ENCODE measurements around the gene APOBEC3C. TPM values are rescaled to one million over a fixed set of nuclear protein-coding genes. Genes with fewer than 3 reads are reported as not detected.
"Not testable (repeated sequence)": the region's sequence is repeated elsewhere in the genome, so short reads cannot be mapped to it uniquely, and the experiment has no call there.

The APOBEC3C gene
- total RNA-seq, 2 experiments from 2014 or later: 82.2 to 82.6 TPM

- POLR2A ChIA-PET: interaction anchor here (1.3 to 1.8 kb wide), 3 partner anchors 19 to 110 kb away, joined by 3 to 5 read pairs (median 3); no protein-coding TSS in a partner anchor
- H3K4me3 Mint-ChIP-seq: no peak overlapping the region
- peaks cover 8% of the 10 kb centered on the region for H3K9me3 Mint-ChIP-seq
- H3K27me3 Mint-ChIP-seq: no peaks in the 10 kb centered on the region
- H3K36me3 Mint-ChIP-seq (ENCODE audit: low read depth): peaks cover 7% of the 10 kb centered on the region
- ATAC-seq (no peak), DNase-seq (no peak)
- TF ChIP-seq CTCF (IDR thresholded peaks at IDR 0.05): no peak
- H3K4me1 Mint-ChIP-seq (ENCODE audit: low read depth): peaks cover 66% of the 10 kb centered on the region
- peak overlapping the region; percentile 2 for H3K27ac Mint-ChIP-seq
- intact Hi-C loops (cut with micrococcal nuclease): loop anchor here (2.0 kb wide), 1 partner anchor 109 kb away; no protein-coding TSS in a partner anchor
- CTCF ChIA-PET: interaction anchor here (0.6 to 5.6 kb wide), 3 partner anchors 19 to 114 kb away, joined by 3 to 39 read pairs (median 18); no protein-coding TSS in a partner anchor
Observed at GRCh38 chr22:38984224-38984623, 29.8 kb upstream of the APOBEC3C start.

- H3K9me3 Mint-ChIP-seq; H3K4me3 Mint-ChIP-seq; H3K36me3 Mint-ChIP-seq (ENCODE audit: low read depth); H3K27me3 Mint-ChIP-seq: not testable (repeated sequence)
- intact Hi-C loops (cut with micrococcal nuclease): loop anchor here (2.0 kb wide), 1 partner anchor 110 kb away; no protein-coding TSS in a partner anchor
- Mint-ChIP-seq H3K4me1 (ENCODE audit: low read depth) (peaks cover 73% of the 10 kb centered on the region), H3K27ac (peak overlapping the region; percentile 90)
- DNase-seq: peak; percentile 95
- ATAC-seq: peak; percentile 79
- POLR2A ChIA-PET: interaction anchor here (1.3 to 1.8 kb wide), 3 partner anchors 18 to 111 kb away, joined by 3 to 5 read pairs (median 3); no protein-coding TSS in a partner anchor
- CTCF ChIA-PET: interaction anchor here (0.6 to 5.6 kb wide), 5 partner anchors 8 to 115 kb away, joined by 3 to 39 read pairs (median 4); no protein-coding TSS in a partner anchor
Observed at GRCh38 chr22:38984784-38985757, 29.0 kb upstream of the APOBEC3C start.

GRCh38 chr22:38986629-38987028, 27.4 kb upstream of the APOBEC3C start:
- ChIA-PET CTCF (no interaction called here), POLR2A (no interaction called here)
- ATAC-seq (no peak), DNase-seq (no peak)
- no peak overlapping the region for H3K4me3 Mint-ChIP-seq
- H3K27ac Mint-ChIP-seq: no peak overlapping the region
- intact Hi-C loops (cut with micrococcal nuclease): no loop called here
- H3K36me3 Mint-ChIP-seq (ENCODE audit: low read depth): peaks cover 7% of the 10 kb centered on the region
- peaks cover 8% of the 10 kb centered on the region for H3K9me3 Mint-ChIP-seq
- no peak for TF ChIP-seq CTCF (IDR thresholded peaks at IDR 0.05)
- H3K27me3 Mint-ChIP-seq: no peaks in the 10 kb centered on the region
- H3K4me1 Mint-ChIP-seq (ENCODE audit: low read depth): peaks cover 67% of the 10 kb centered on the region

- CTCF ChIA-PET: no interaction called here
- peaks cover 8% of the 10 kb centered on the region for H3K9me3 Mint-ChIP-seq
- no peak for TF ChIP-seq CTCF (IDR thresholded peaks at IDR 0.05)
- no peak overlapping the region for H3K4me3 Mint-ChIP-seq
- DNase-seq: peak; percentile 52
- peaks cover 60% of the 10 kb centered on the region for H3K4me1 Mint-ChIP-seq (ENCODE audit: low read depth)
- intact Hi-C loops (cut with micrococcal nuclease): no loop called here
- H3K27ac Mint-ChIP-seq: peak overlapping the region; percentile 71
- no peak for ATAC-seq
- peaks cover 7% of the 10 kb centered on the region for H3K36me3 Mint-ChIP-seq (ENCODE audit: low read depth)
- POLR2A ChIA-PET: interaction anchor here (1.0 kb wide), 1 partner anchor 116 kb away, joined by 3 read pairs; no protein-coding TSS in a partner anchor
- no peaks in the 10 kb centered on the region for H3K27me3 Mint-ChIP-seq
Observed at GRCh38 chr22:38987171-38987895, 26.7 kb upstream of the APOBEC3C start.

GRCh38 chr22:38989466-38989865, 24.6 kb upstream of the APOBEC3C start:
- Mint-ChIP-seq H3K4me1 (ENCODE audit: low read depth) (peaks cover 56% of the 10 kb centered on the region), H3K27me3 (peaks cover 7% of the 10 kb centered on the region), H3K9me3 (no peaks in the 10 kb centered on the region), H3K4me3 (no peak overlapping the region), H3K36me3 (ENCODE audit: low read depth) (no peaks in the 10 kb centered on the region), H3K27ac (no peak overlapping the region)
- ATAC-seq (no peak), DNase-seq (peak; percentile 36)
- ChIA-PET POLR2A (no interaction called here), CTCF (no interaction called here)
- intact Hi-C loops (cut with micrococcal nuclease): no loop called here
- no peak for TF ChIP-seq CTCF (IDR thresholded peaks at IDR 0.05)

- DNase-seq; H3K36me3 Mint-ChIP-seq (ENCODE audit: low read depth); intact Hi-C loops (cut with micrococcal nuclease); H3K27ac Mint-ChIP-seq; H3K4me3 Mint-ChIP-seq; H3K9me3 Mint-ChIP-seq; POLR2A ChIA-PET: not testable (repeated sequence)
- peak; percentile 53 for ATAC-seq
- CTCF ChIA-PET: interaction anchor here (4.8 kb wide), 1 partner anchor 123 kb away, joined by 21 read pairs; no protein-coding TSS in a partner anchor
- Mint-ChIP-seq H3K4me1 (ENCODE audit: low read depth) (peaks cover 24% of the 10 kb centered on the region), H3K27me3 (peaks cover 10% of the 10 kb centered on the region)
Observed at GRCh38 chr22:38992871-38993371, 21.1 kb upstream of the APOBEC3C start.
